Measurements from ENCODE around the gene SFSWAP.
"Not testable (repeated sequence)": the region's sequence is repeated elsewhere in the genome, so short reads cannot be mapped to it uniquely, and the experiment has no call there.

The SFSWAP gene

GRCh38 chr12:131805421-131805820 lies 94.5 kb downstream of the SFSWAP start:
- no peak overlapping the region for H3K27ac ChIP-seq (ENCODE audit: low read depth in 2 of 2, low read length in 2 of 2)
- no peaks in the 10 kb centered on the region for H3K9me3 ChIP-seq (ENCODE audit: control insufficient read depth in 2 of 2, low read length in 2 of 2)
- no peak overlapping the region for H3K4me3 ChIP-seq (ENCODE audit: low read length in 2 of 2)
- H3K9ac ChIP-seq (ENCODE audit: low read depth in 1 of 2, low read length in 2 of 2), result no peak overlapping the region
- H3K27me3 ChIP-seq (ENCODE audit: control insufficient read depth in 2 of 2, insufficient read depth in 2 of 2, low read length in 2 of 2), result no peaks in the 10 kb centered on the region
- H3K4me1 ChIP-seq (ENCODE audit: control insufficient read depth in 2 of 2, insufficient read depth in 2 of 2, low read length in 2 of 2), result peaks cover 0 to 2% of the 10 kb centered on the region in 2 donors
- peaks cover 8 to 10% of the 10 kb centered on the region in 2 donors for H3K36me3 ChIP-seq (ENCODE audit: control insufficient read depth in 2 of 2, insufficient read depth in 2 of 2, low read length in 2 of 2)

DNA sequence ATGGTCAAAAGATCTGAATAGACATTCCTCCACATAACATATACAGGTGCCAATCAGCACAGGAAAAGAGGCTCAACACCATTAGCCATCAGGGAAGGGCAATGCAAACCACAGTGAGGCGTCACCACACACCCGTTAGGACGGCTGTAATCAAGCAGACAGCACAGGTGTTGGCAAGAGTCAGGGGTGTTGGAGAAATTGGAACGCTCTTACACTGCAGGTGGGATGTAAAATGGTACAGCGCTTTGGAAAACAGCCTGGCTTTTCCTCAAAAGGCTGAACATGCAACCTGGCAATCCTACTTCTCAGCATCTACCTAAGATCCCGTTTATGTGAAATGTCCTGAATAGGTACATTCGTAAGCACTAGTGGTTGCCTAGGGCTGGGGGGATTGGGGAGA lies 95.8 kb downstream of the SFSWAP start:
- Histone ChIP-seq H3K4me3 (ENCODE audit: low read length in 2 of 2) (no peak overlapping the region), H3K9ac (ENCODE audit: low read depth in 1 of 2, low read length in 2 of 2) (no peak overlapping the region), H3K27me3 (ENCODE audit: control insufficient read depth in 2 of 2, insufficient read depth in 2 of 2, low read length in 2 of 2) (no peaks in the 10 kb centered on the region), H3K9me3 (ENCODE audit: control insufficient read depth in 2 of 2, low read length in 2 of 2) (no peaks in the 10 kb centered on the region), H3K27ac (ENCODE audit: low read depth in 2 of 2, low read length in 2 of 2) (no peak overlapping the region), H3K4me1 (ENCODE audit: control insufficient read depth in 2 of 2, insufficient read depth in 2 of 2, low read length in 2 of 2) (peaks cover 0 to 2% of the 10 kb centered on the region in 2 donors), H3K36me3 (ENCODE audit: control insufficient read depth in 2 of 2, insufficient read depth in 2 of 2, low read length in 2 of 2) (peaks cover 6 to 8% of the 10 kb centered on the region in 2 donors)

DNA sequence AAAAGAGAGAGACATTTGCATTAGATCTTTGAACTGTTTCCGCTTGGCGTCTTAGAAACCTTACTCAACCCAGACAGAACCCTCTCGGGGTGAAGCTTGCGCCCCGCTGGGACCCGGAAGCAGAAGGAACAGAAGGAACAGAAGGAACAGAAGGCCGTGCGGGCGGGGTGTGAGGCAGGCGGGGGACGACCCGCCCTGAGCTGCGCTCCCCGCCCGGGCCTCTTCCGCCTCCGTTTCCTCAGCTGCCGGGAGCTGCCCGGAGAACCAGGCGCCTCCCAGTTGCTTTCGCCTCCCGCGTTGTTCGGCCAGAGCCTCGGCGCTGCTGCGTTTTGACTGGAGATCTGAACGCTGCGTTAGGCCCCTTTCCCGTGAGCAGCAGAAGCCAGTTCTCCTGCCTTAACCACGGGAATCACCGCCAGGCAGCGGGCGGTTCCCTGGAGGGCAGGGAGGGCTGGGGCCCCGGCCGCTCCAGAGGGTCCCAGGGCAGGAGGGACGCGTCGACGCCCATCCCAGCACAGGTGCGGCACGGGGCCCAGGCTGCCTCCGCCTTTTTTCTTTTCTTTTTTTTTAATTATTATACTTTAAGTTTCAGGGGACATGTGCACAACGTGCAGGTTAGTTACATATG lies 98.0 kb downstream of the SFSWAP start:
- H3K27me3 ChIP-seq (ENCODE audit: control insufficient read depth in 2 of 2, insufficient read depth in 2 of 2, low read length in 2 of 2), result no peaks in the 10 kb centered on the region
- H3K27ac ChIP-seq (ENCODE audit: low read depth in 2 of 2, low read length in 2 of 2), result peak overlapping the region in 1 of 2 donors; percentile 37
- peaks cover 0 to 2% of the 10 kb centered on the region in 2 donors for H3K9me3 ChIP-seq (ENCODE audit: control insufficient read depth in 2 of 2, low read length in 2 of 2)
- H3K4me1 ChIP-seq (ENCODE audit: control insufficient read depth in 2 of 2, insufficient read depth in 2 of 2, low read length in 2 of 2), result no peaks in the 10 kb centered on the region
- H3K36me3 ChIP-seq (ENCODE audit: control insufficient read depth in 2 of 2, insufficient read depth in 2 of 2, low read length in 2 of 2), result no peaks in the 10 kb centered on the region
- H3K9ac ChIP-seq (ENCODE audit: low read depth in 1 of 2, low read length in 2 of 2), result peak overlapping the region in 1 of 2 donors; percentile 48
- peak overlapping the region in 1 of 2 donors; percentile 30 for H3K4me3 ChIP-seq (ENCODE audit: low read length in 2 of 2)

DNA sequence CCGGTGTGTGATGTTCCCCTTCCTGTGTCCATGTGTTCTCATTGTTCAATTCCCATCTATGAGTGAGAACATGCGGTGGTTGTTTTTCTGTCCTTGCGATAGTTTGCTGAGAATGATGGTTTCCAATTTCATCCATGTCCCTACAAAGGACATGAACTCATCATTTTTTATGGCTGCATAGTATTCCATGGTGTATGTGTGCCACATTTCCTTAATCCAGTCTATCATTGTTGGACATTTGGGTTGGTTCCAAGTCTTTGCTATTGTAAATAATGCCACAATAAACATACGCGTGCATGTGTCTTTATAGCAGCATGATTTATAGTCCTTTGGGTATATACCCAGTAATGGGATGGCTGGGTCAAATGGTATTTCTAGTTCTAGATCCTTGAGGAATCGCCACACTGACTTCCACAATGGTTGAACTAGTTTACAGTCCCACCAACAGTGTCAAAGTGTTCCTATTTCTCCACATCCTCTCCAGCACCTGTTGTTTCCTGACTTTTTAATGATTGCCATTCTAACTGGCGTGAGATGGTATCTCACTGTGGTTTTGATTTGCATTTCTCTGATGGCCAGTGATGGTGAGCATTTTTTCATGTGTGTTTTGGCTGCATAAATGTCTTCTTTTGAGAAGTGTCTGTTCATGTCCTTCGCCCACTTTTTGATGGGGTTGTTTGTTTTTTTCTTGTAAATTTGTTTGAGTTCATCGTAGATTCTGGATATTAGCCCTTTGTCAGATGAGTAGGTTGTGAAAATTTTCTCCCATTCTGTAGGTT lies 98.8 kb downstream of the SFSWAP start:
- not testable (repeated sequence) for H3K9me3 ChIP-seq (ENCODE audit: control insufficient read depth in 2 of 2, low read length in 2 of 2); H3K4me3 ChIP-seq (ENCODE audit: low read length in 2 of 2); H3K27ac ChIP-seq (ENCODE audit: low read depth in 2 of 2, low read length in 2 of 2); H3K9ac ChIP-seq (ENCODE audit: low read depth in 1 of 2, low read length in 2 of 2); H3K36me3 ChIP-seq (ENCODE audit: control insufficient read depth in 2 of 2, insufficient read depth in 2 of 2, low read length in 2 of 2); H3K27me3 ChIP-seq (ENCODE audit: control insufficient read depth in 2 of 2, insufficient read depth in 2 of 2, low read length in 2 of 2); H3K4me1 ChIP-seq (ENCODE audit: control insufficient read depth in 2 of 2, insufficient read depth in 2 of 2, low read length in 2 of 2)

DNA sequence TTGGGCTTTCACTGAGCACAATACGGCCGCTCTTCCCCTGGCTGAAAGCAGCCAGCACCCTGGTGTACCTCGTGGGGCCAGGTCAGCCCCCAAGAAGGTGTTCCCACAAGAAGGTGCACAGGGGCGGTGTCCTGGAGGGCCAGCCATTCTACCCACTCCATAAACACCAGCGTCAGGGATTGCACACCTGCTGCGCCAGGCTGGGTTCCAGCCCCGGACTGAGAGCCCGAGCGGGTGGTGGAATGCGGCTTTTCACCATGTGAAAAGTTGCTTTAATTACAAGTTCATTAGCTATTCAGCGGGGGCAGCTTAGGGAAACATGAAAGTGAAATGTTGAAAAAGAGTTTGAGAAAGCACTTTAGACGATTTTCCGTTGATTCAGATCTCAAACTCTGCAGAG lies 99.8 kb downstream of the SFSWAP start:
- Histone ChIP-seq H3K27me3 (ENCODE audit: control insufficient read depth in 2 of 2, insufficient read depth in 2 of 2, low read length in 2 of 2) (no peaks in the 10 kb centered on the region), H3K9me3 (ENCODE audit: control insufficient read depth in 2 of 2, low read length in 2 of 2) (peaks cover 0 to 2% of the 10 kb centered on the region in 2 donors), H3K9ac (ENCODE audit: low read depth in 1 of 2, low read length in 2 of 2) (no peak overlapping the region), H3K36me3 (ENCODE audit: control insufficient read depth in 2 of 2, insufficient read depth in 2 of 2, low read length in 2 of 2) (no peaks in the 10 kb centered on the region), H3K27ac (ENCODE audit: low read depth in 2 of 2, low read length in 2 of 2) (no peak overlapping the region), H3K4me1 (ENCODE audit: control insufficient read depth in 2 of 2, insufficient read depth in 2 of 2, low read length in 2 of 2) (no peaks in the 10 kb centered on the region), H3K4me3 (ENCODE audit: low read length in 2 of 2) (no peak overlapping the region)

GRCh38 chr12:131815131-131815530 lies 104.2 kb downstream of the SFSWAP start:
- Histone ChIP-seq H3K4me3 (ENCODE audit: low read length in 2 of 2) (no peak overlapping the region), H3K4me1 (ENCODE audit: control insufficient read depth in 2 of 2, insufficient read depth in 2 of 2, low read length in 2 of 2) (no peaks in the 10 kb centered on the region), H3K27ac (ENCODE audit: low read depth in 2 of 2, low read length in 2 of 2) (no peak overlapping the region), H3K9ac (ENCODE audit: low read depth in 1 of 2, low read length in 2 of 2) (no peak overlapping the region), H3K9me3 (ENCODE audit: control insufficient read depth in 2 of 2, low read length in 2 of 2) (peaks cover 0 to 2% of the 10 kb centered on the region in 2 donors), H3K36me3 (ENCODE audit: control insufficient read depth in 2 of 2, insufficient read depth in 2 of 2, low read length in 2 of 2) (no peaks in the 10 kb centered on the region), H3K27me3 (ENCODE audit: control insufficient read depth in 2 of 2, insufficient read depth in 2 of 2, low read length in 2 of 2) (no peaks in the 10 kb centered on the region)

- H3K4me3 ChIP-seq (ENCODE audit: low read length in 2 of 2), result no peak overlapping the region
- H3K36me3 ChIP-seq (ENCODE audit: control insufficient read depth in 2 of 2, insufficient read depth in 2 of 2, low read length in 2 of 2), result no peaks in the 10 kb centered on the region
- peaks cover 0 to 2% of the 10 kb centered on the region in 2 donors for H3K9me3 ChIP-seq (ENCODE audit: control insufficient read depth in 2 of 2, low read length in 2 of 2)
- H3K27me3 ChIP-seq (ENCODE audit: control insufficient read depth in 2 of 2, insufficient read depth in 2 of 2, low read length in 2 of 2), result no peaks in the 10 kb centered on the region
- no peak overlapping the region for H3K27ac ChIP-seq (ENCODE audit: low read depth in 2 of 2, low read length in 2 of 2)
- H3K9ac ChIP-seq (ENCODE audit: low read depth in 1 of 2, low read length in 2 of 2), result no peak overlapping the region
- no peaks in the 10 kb centered on the region for H3K4me1 ChIP-seq (ENCODE audit: control insufficient read depth in 2 of 2, insufficient read depth in 2 of 2, low read length in 2 of 2)
Observed at GRCh38 chr12:131816495-131816894, 105.6 kb downstream of the SFSWAP start.

DNA sequence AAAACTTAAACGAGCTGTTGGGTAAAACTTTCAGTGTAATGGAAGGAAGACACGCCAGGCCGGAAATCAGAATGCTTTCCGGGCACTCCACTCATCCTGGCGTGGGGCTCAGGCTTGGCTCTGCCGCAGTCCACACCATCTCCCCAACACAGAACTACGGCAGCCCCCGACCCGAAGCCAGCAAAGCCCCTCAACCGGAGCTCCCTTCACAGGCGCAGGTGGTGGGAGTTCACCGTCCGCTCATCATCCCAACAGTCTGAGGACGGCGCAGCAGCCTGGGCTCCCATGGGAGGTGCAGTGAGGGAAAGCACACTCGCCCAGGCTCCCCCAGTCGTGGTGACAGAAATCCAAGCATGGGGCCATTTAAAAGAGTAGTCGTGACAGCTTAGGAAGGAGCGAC lies 106.4 kb downstream of the SFSWAP start:
- H3K36me3 ChIP-seq (ENCODE audit: control insufficient read depth in 2 of 2, insufficient read depth in 2 of 2, low read length in 2 of 2), result no peaks in the 10 kb centered on the region
- peaks cover 0 to 2% of the 10 kb centered on the region in 2 donors for H3K9me3 ChIP-seq (ENCODE audit: control insufficient read depth in 2 of 2, low read length in 2 of 2)
- H3K9ac ChIP-seq (ENCODE audit: low read depth in 1 of 2, low read length in 2 of 2), result no peak overlapping the region
- no peak overlapping the region for H3K4me3 ChIP-seq (ENCODE audit: low read length in 2 of 2)
- H3K27ac ChIP-seq (ENCODE audit: low read depth in 2 of 2, low read length in 2 of 2), result no peak overlapping the region
- no peaks in the 10 kb centered on the region for H3K27me3 ChIP-seq (ENCODE audit: control insufficient read depth in 2 of 2, insufficient read depth in 2 of 2, low read length in 2 of 2)
- no peaks in the 10 kb centered on the region for H3K4me1 ChIP-seq (ENCODE audit: control insufficient read depth in 2 of 2, insufficient read depth in 2 of 2, low read length in 2 of 2)

DNA sequence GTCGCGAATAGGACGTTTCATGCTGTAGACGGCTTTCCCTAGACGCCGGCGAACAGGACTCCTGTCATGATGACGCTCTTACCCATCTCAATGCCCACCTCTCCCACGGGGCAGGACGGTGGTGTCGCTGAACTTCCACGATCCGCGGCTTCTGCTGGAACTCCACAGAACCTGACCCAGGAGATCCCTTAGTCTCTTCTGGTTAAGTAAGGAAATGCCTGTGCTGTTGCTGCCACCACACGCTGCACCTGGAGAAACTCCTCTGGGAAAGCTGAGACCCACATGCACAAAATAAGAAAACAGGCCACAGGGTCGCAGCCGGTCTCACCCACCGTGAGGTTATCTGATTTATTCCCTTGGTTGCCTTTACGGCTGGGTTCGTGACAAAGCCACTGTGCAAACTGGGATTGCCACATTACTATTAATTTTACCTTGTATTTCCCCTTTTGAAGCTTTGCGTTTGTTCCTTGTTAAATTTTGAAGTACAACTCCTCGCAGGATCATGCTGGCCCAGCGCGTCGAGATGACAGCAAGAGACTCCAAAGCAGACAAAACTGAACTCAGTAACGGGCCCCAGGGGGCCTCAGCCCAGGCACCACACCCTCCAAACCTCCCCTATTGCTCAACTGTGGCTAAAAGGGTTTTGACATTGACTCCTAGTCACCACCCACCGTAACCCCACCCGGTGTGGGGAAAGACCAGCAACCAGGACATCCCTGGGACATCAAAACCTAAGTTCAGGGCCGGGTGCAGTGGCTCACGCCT lies 108.1 kb downstream of the SFSWAP start:
- Histone ChIP-seq H3K9ac (ENCODE audit: low read depth in 1 of 2, low read length in 2 of 2) (no peak overlapping the region), H3K4me1 (ENCODE audit: control insufficient read depth in 2 of 2, insufficient read depth in 2 of 2, low read length in 2 of 2) (no peaks in the 10 kb centered on the region), H3K9me3 (ENCODE audit: control insufficient read depth in 2 of 2, low read length in 2 of 2) (no peaks in the 10 kb centered on the region), H3K27me3 (ENCODE audit: control insufficient read depth in 2 of 2, insufficient read depth in 2 of 2, low read length in 2 of 2) (no peaks in the 10 kb centered on the region), H3K36me3 (ENCODE audit: control insufficient read depth in 2 of 2, insufficient read depth in 2 of 2, low read length in 2 of 2) (no peaks in the 10 kb centered on the region), H3K27ac (ENCODE audit: low read depth in 2 of 2, low read length in 2 of 2) (no peak overlapping the region), H3K4me3 (ENCODE audit: low read length in 2 of 2) (no peak overlapping the region)

DNA sequence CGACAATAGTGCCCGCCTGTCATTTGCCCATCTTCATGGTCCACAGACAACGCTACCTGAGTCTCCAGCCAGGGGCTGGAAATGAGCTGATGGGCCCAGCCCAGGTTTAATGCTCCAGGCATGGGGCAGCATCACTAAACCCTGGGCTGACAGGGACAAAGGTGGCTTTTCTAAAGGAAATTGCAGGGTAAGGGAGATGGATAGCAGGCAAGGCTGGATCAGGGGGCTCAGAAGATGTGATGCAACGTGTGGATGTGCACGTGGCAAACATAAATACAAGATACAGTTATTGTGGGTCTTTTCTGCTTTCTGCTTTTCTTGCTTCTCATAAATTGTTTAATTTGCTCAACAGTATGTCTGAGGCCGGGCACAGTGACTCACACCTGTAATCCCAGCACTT lies 113.6 kb downstream of the SFSWAP start:
- H3K27ac ChIP-seq (ENCODE audit: low read depth in 2 of 2, low read length in 2 of 2), result no peak overlapping the region
- H3K9ac ChIP-seq (ENCODE audit: low read depth in 1 of 2, low read length in 2 of 2), result no peak overlapping the region
- H3K9me3 ChIP-seq (ENCODE audit: control insufficient read depth in 2 of 2, low read length in 2 of 2), result no peaks in the 10 kb centered on the region
- peaks cover under 1 to 4% of the 10 kb centered on the region in 2 donors for H3K4me1 ChIP-seq (ENCODE audit: control insufficient read depth in 2 of 2, insufficient read depth in 2 of 2, low read length in 2 of 2)
- no peaks in the 10 kb centered on the region for H3K36me3 ChIP-seq (ENCODE audit: control insufficient read depth in 2 of 2, insufficient read depth in 2 of 2, low read length in 2 of 2)
- H3K27me3 ChIP-seq (ENCODE audit: control insufficient read depth in 2 of 2, insufficient read depth in 2 of 2, low read length in 2 of 2), result peaks cover 5 to 14% of the 10 kb centered on the region in 2 donors
- H3K4me3 ChIP-seq (ENCODE audit: low read length in 2 of 2), result no peak overlapping the region

All from mucosa of rectum (tissue), 2 donors.